Liver (tissue), 9 donors: Measurements from ENCODE around the gene BICDL1. TPM values are rescaled to one million over a fixed set of nuclear protein-coding genes. Genes with fewer than 3 reads are reported as not detected.
"Not testable (repeated sequence)": the region's sequence is repeated elsewhere in the genome, so short reads cannot be mapped to it uniquely, and the experiment has no call there.

ENCODE experiments used
- DNase-seq: peaks from one replicate; pipeline ENCODE4 v3.0.0-alpha.2; 2017; ENCODE audit warnings: low spot score
- H3K27ac ChIP-seq, 2 donors: one replicate each; pipeline ENCODE4 v1.7.0; 2013; ENCODE audit warnings: inconsistent platforms in 2 of 2, low read length in 2 of 2, control low read depth in 1 of 2, low read depth in 1 of 2, mild to moderate bottlenecking in 1 of 2
- H3K27me3 ChIP-seq, 4 donors: one replicate each; pipeline versions ENCODE4 v1.6.1 to v1.7.0; 2013; ENCODE audit warnings: low read length in 3 of 4, inconsistent platforms in 1 of 4, mild to moderate bottlenecking in 1 of 4, moderate library complexity in 1 of 4; ENCODE audit not compliant: control insufficient read depth in 4 of 4, insufficient read depth in 4 of 4
- H3K36me3 ChIP-seq, 4 donors: one replicate each; pipeline versions ENCODE4 v1.6.1 to v1.7.0; 2013; ENCODE audit warnings: low read length in 3 of 4, mild to moderate bottlenecking in 3 of 4, low read depth in 1 of 4, moderate library complexity in 1 of 4; ENCODE audit not compliant: control insufficient read depth in 4 of 4, insufficient read depth in 3 of 4
- H3K4me1 ChIP-seq, 4 donors: one replicate each; pipeline versions ENCODE4 v1.6.1 to v1.7.0; 2013; ENCODE audit warnings: low read length in 3 of 4, mild to moderate bottlenecking in 3 of 4, moderate library complexity in 1 of 4; ENCODE audit not compliant: control insufficient read depth in 4 of 4, insufficient read depth in 4 of 4
- H3K4me3 ChIP-seq, 3 donors: one replicate each; pipeline versions ENCODE4 v1.6.1 to v1.7.0; 2013; ENCODE audit warnings: low read length in 3 of 3, control low read depth in 1 of 3, low read depth in 1 of 3, mild to moderate bottlenecking in 1 of 3
- H3K9ac ChIP-seq, 2 donors: one replicate each; pipeline ENCODE4 v1.7.0; 2013; ENCODE audit warnings: low read length in 2 of 2, mild to moderate bottlenecking in 2 of 2, moderate library complexity in 2 of 2, control low read depth in 1 of 2, low read depth in 1 of 2
- H3K9me3 ChIP-seq, 4 donors: one replicate each; pipeline versions ENCODE4 v1.6.1 to v1.7.0; 2013; ENCODE audit warnings: low read length in 3 of 4; ENCODE audit not compliant: control insufficient read depth in 4 of 4
- ATF3 ChIP-seq: IDR thresholded peaks from 2 replicates; pipeline ENCODE4 v1.6.1; 2016; ENCODE audit warnings: antibody characterized with exemption
- CTCF ChIP-seq: fragments of 150-350 bp; IDR thresholded peaks from 2 replicates; pipeline ENCODE4 v1.5.1; 2017; ENCODE audit warnings: improper control_type of control experiment, low read depth, low read length; ENCODE audit not compliant: missing input control
- EGR1 ChIP-seq, 2 donors: IDR thresholded peaks; 2 replicates each; pipeline ENCODE4 v1.6.1; 2016 to 2018; ENCODE audit warnings: antibody characterized with exemption in 2 of 2, low read depth in 2 of 2
- FOXA1 ChIP-seq: IDR thresholded peaks from 2 replicates; pipeline ENCODE4 v1.6.1; 2016; ENCODE audit warnings: antibody characterized with exemption
- FOXA2 ChIP-seq: IDR thresholded peaks from 2 replicates; pipeline ENCODE4 v1.6.1; 2016; ENCODE audit warnings: antibody characterized with exemption
- GABPA ChIP-seq, 2 donors: IDR thresholded peaks in 1 of 2; conservative IDR thresholded peaks in 1 of 2; 2 replicates each; pipeline ENCODE4 v1.6.1; 2016; ENCODE audit warnings: antibody characterized with exemption in 2 of 2, mild to moderate bottlenecking in 1 of 2, moderate library complexity in 1 of 2
- HNF4A ChIP-seq, 2 donors: conservative IDR thresholded peaks; 2 replicates each; pipeline ENCODE4 v1.6.1; 2016; ENCODE audit warnings: antibody characterized with exemption in 2 of 2, mild to moderate bottlenecking in 2 of 2
- HNF4G ChIP-seq: IDR thresholded peaks from 2 replicates; pipeline ENCODE4 v1.6.1; 2016; ENCODE audit warnings: antibody characterized with exemption
- JUND ChIP-seq, 2 donors: IDR thresholded peaks; 2 replicates each; pipeline ENCODE4 v1.6.1; 2016; ENCODE audit warnings: antibody characterized with exemption in 2 of 2
- MAX ChIP-seq: IDR thresholded peaks from 2 replicates; pipeline ENCODE4 v1.6.1; 2016; ENCODE audit warnings: antibody characterized with exemption
- NR2F2 ChIP-seq: IDR thresholded peaks from 2 replicates; pipeline ENCODE4 v1.6.1; 2016; ENCODE audit warnings: antibody characterized with exemption
- RAD21 ChIP-seq, 2 donors: IDR thresholded peaks; 2 replicates each; pipeline ENCODE4 v1.6.1; 2016; ENCODE audit warnings: antibody characterized with exemption in 2 of 2, mild to moderate bottlenecking in 2 of 2
- REST ChIP-seq: IDR thresholded peaks from 2 replicates; pipeline ENCODE4 v1.6.1; 2016; ENCODE audit warnings: antibody characterized with exemption, mild to moderate bottlenecking
- RXRA ChIP-seq, 2 donors: IDR thresholded peaks; 2 replicates each; pipeline ENCODE4 v1.6.1; 2017 to 2018; ENCODE audit warnings: antibody characterized with exemption in 2 of 2, mild to moderate bottlenecking in 1 of 2
- SP1 ChIP-seq: IDR thresholded peaks from 2 replicates; pipeline ENCODE4 v1.6.1; 2018; ENCODE audit warnings: antibody characterized with exemption, mild to moderate bottlenecking
- TAF1 ChIP-seq: conservative IDR thresholded peaks from 2 replicates; pipeline ENCODE4 v1.6.1; 2016; ENCODE audit warnings: antibody characterized with exemption, mild to moderate bottlenecking
- YY1 ChIP-seq: IDR thresholded peaks from 2 replicates; pipeline ENCODE4 v1.6.1; 2016; ENCODE audit warnings: antibody characterized with exemption, mild to moderate bottlenecking
- ZBTB33 ChIP-seq: IDR thresholded peaks from 2 replicates; pipeline ENCODE4 v1.6.1; 2016; ENCODE audit warnings: antibody characterized with exemption
- WGBS: extraction: QIAGEN DNeasy Blood & Tissue Kit; methylation state at CpG from one replicate; pipeline ENCODE4 v1.1.7; 2013; 5-methylcytosine and 5-hydroxymethylcytosine counted together
- polyA plus RNA-seq, 2 donors: library from polyadenylated mRNA; stranded (reverse) in 1 of 2; unstranded in 1 of 2; fragments of 200-250 nt in 1 of 2; fragments of >200 nt in 1 of 2; fragmentation: Nextera tagmentation in 1 of 2; extraction: Ambion mirVana in 1 of 2; gene quantifications; one replicate each; pipeline versions ENCODE4 v1.2.1 to v1.2.3, GENCODE V29; 2013 to 2015
- total RNA-seq, 2 donors: library from RNA; depleted of rRNA; stranded (reverse); fragments of >200 nt; gene quantifications; one replicate each; pipeline ENCODE4 v1.2.3, GENCODE V29; 2014
- donor health status: healthy.
- donor health status: healthy.
- donor health status: healthy.
- donor health status: healthy.
- donor health status: healthy.

BICDL1 gene
- total and polyA plus RNA-seq, 4 donors = 0.65 to 3.8 (median 2.3) TPM

- TF ChIP-seq REST (no peak), RXRA (IDR thresholded peaks at IDR 0.05) (no peak), FOXA2 (no peak), MAX (no peak), NR2F2 (no peak), GABPA (IDR thresholded peaks at IDR 0.05 in 1 of 2, conservative IDR thresholded peaks at IDR 0.05 in 1 of 2) (no peak), YY1 (no peak), SP1 (no peak)
Observed at GRCh38 chr12:120039711-120040110, 50.7 kb downstream of the BICDL1 start (continued).

- DNase-seq = no peak
- Histone ChIP-seq H3K9me3 (no peaks in the 10 kb centered on the region), H3K27me3 (no peaks in the 10 kb centered on the region), H3K4me3 (no peak overlapping the region), H3K9ac (no peak overlapping the region), H3K27ac (no peak overlapping the region), H3K36me3 (no peaks in the 10 kb centered on the region), H3K4me1 (peaks cover 0 to 3% (median 0%) of the 10 kb centered on the region in 4 donors)
- WGBS = 63% methylated on average over 11 of the region's 11 CpGs
- no peak for TF ChIP-seq EGR1 (IDR thresholded peaks at IDR 0.05; ENCODE audit: low read depth in 2 of 2)
- TF ChIP-seq FOXA2 = no peak
- no peak for TF ChIP-seq ATF3
- no peak for TF ChIP-seq GABPA (IDR thresholded peaks at IDR 0.05 in 1 of 2, conservative IDR thresholded peaks at IDR 0.05 in 1 of 2)
- peak; percentile 39 to 53 for TF ChIP-seq HNF4A (conservative IDR thresholded peaks at IDR 0.05)
- no peak for TF ChIP-seq CTCF
- peak; percentile 31 for TF ChIP-seq TAF1
- TF ChIP-seq SP1 = peak; percentile 55
- TF ChIP-seq HNF4G = no peak
- TF ChIP-seq NR2F2 = no peak
- TF ChIP-seq RAD21 (IDR thresholded peaks at IDR 0.05) = peak in 1 of 2 donors; percentile 27
- no peak for TF ChIP-seq REST
- TF ChIP-seq JUND (IDR thresholded peaks at IDR 0.05) = no peak
- no peak for TF ChIP-seq YY1
- no peak for TF ChIP-seq MAX
- TF ChIP-seq RXRA (IDR thresholded peaks at IDR 0.05) = peak in 1 of 2 donors; percentile 20
- TF ChIP-seq ZBTB33 = no peak
- no peak for TF ChIP-seq FOXA1
Observed at GRCh38 chr12:120041386-120042231, 52.6 kb downstream of the BICDL1 start.

- H3K36me3 ChIP-seq, H3K4me3 ChIP-seq, H3K27ac ChIP-seq, DNase-seq, H3K9ac ChIP-seq, H3K27me3 ChIP-seq, H3K4me1 ChIP-seq, H3K9me3 ChIP-seq: not testable (repeated sequence)
- WGBS = 98% methylated on average over 3 of the region's 5 CpGs
Observed at GRCh38 chr12:120045367-120045766, 56.3 kb downstream of the BICDL1 start.
